ENCODE results near the gene PEX11G. TPM values are rescaled to one million over a fixed set of nuclear protein-coding genes. Genes with fewer than 3 reads are reported as not detected.

The PEX11G gene
- total RNA-seq, 1 experiment from 2014 or later, result 3.9 TPM

DNA sequence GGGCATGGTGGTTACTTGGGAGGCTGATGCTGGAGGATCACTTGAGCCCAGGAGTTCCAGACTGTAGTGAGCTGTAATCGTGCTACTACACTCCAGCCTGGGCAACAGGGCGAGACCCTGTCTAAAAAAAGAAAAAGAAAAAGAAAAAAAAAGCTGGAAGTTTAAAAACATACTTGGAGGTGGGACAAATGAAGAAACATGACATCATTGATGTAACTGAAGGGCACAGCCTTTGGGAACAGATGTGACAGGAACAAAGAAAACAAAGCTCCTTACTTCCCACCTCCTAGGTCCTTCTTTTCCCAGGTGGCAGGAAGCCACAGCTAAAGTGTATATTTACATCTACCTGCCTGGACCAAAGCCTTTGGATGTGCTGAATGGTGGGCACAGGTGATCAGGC lies 1.9 kb downstream of the PEX11G start:
- no peaks in the 10 kb centered on the region for H3K27me3 Mint-ChIP-seq (ENCODE audit: insufficient read depth, unreplicated experiment)
- no peak for DNase-seq
- no peaks in the 10 kb centered on the region for H3K9me3 Mint-ChIP-seq (ENCODE audit: unreplicated experiment)
- Histone ChIP-seq H3K36me3 (ENCODE audit: control insufficient read depth, insufficient read depth, low read length) (no peaks in the 10 kb centered on the region), H3K4me1 (peaks cover 9% of the 10 kb centered on the region), H3K9me3 (no peaks in the 10 kb centered on the region), H3K27me3 (replicated peaks; ENCODE audit: control insufficient read depth, insufficient read depth, low read length) (no peaks in the 10 kb centered on the region), H3K4me3 (ENCODE audit: low read depth, low read length) (no peak overlapping the region)
- no peak overlapping the region for H3K27ac Mint-ChIP-seq (ENCODE audit: unreplicated experiment)
- POLR2A ChIA-PET, result no interaction called here
- no peak for TF ChIP-seq CTCF (IDR thresholded peaks at IDR 0.05; ENCODE audit: insufficient read depth in 1 of 2, low read depth in 1 of 2, low read length in 1 of 2, severe bottlenecking in 1 of 2, unreplicated experiment in 1 of 2)
- H3K4me3 Mint-ChIP-seq (ENCODE audit: unreplicated experiment), result no peak overlapping the region
- no TSS peak for BruUV-seq (replicated peaks)
- CTCF ChIA-PET, result no interaction called here
- peaks cover 16% of the 10 kb centered on the region for H3K36me3 Mint-ChIP-seq (ENCODE audit: insufficient read depth, unreplicated experiment)
- intact Hi-C loops (cut with micrococcal nuclease; ENCODE audit: unreplicated experiment), result no loop called here
- peaks cover 7% of the 10 kb centered on the region for H3K4me1 Mint-ChIP-seq (ENCODE audit: low read depth, unreplicated experiment)

- H3K27me3 Mint-ChIP-seq (ENCODE audit: insufficient read depth, unreplicated experiment), result no peaks in the 10 kb centered on the region
- no peak overlapping the region for H3K4me3 Mint-ChIP-seq (ENCODE audit: unreplicated experiment)
- no peak for DNase-seq
- peaks cover 20% of the 10 kb centered on the region for H3K36me3 Mint-ChIP-seq (ENCODE audit: insufficient read depth, unreplicated experiment)
- no peaks in the 10 kb centered on the region for H3K36me3 ChIP-seq (ENCODE audit: control insufficient read depth, insufficient read depth, low read length)
- H3K4me3 ChIP-seq (ENCODE audit: low read depth, low read length), result no peak overlapping the region
- BruUV-seq (replicated peaks), result no TSS peak
- no peak for TF ChIP-seq CTCF (IDR thresholded peaks at IDR 0.05; ENCODE audit: insufficient read depth in 1 of 2, low read depth in 1 of 2, low read length in 1 of 2, severe bottlenecking in 1 of 2, unreplicated experiment in 1 of 2)
- CTCF ChIA-PET, result interaction anchor here (0.7 kb wide), 1 partner anchor 14 kb away, joined by 3 read pairs; a partner anchor contains a TSS
- POLR2A ChIA-PET, result no interaction called here
- no peaks in the 10 kb centered on the region for H3K9me3 Mint-ChIP-seq (ENCODE audit: unreplicated experiment)
- H3K27ac Mint-ChIP-seq (ENCODE audit: unreplicated experiment), result no peak overlapping the region
- H3K9me3 ChIP-seq, result no peaks in the 10 kb centered on the region
- intact Hi-C loops (cut with micrococcal nuclease; ENCODE audit: unreplicated experiment), result no loop called here
- H3K4me1 ChIP-seq, result peaks cover 5% of the 10 kb centered on the region; the same call in 1 of the 2 replicates
- H3K4me1 Mint-ChIP-seq (ENCODE audit: low read depth, unreplicated experiment), result peaks cover 5% of the 10 kb centered on the region
- H3K27me3 ChIP-seq (replicated peaks; ENCODE audit: control insufficient read depth, insufficient read depth, low read length), result no peaks in the 10 kb centered on the region
Observed at GRCh38 chr19:7483720-7484201, 5.1 kb downstream of the PEX11G start.

GRCh38 chr19:7482584-7483439 lies 6.0 kb downstream of the PEX11G start:
- ChIA-PET CTCF (no interaction called here), POLR2A (no interaction called here)
- no peaks in the 10 kb centered on the region for H3K9me3 ChIP-seq
- Mint-ChIP-seq H3K27ac (ENCODE audit: unreplicated experiment) (no peak overlapping the region), H3K4me1 (ENCODE audit: low read depth, unreplicated experiment) (peaks cover 5% of the 10 kb centered on the region), H3K9me3 (ENCODE audit: unreplicated experiment) (no peaks in the 10 kb centered on the region), H3K36me3 (ENCODE audit: insufficient read depth, unreplicated experiment) (peaks cover 27% of the 10 kb centered on the region), H3K27me3 (ENCODE audit: insufficient read depth, unreplicated experiment) (no peaks in the 10 kb centered on the region), H3K4me3 (ENCODE audit: unreplicated experiment) (no peak overlapping the region)
- no peak overlapping the region for H3K4me3 ChIP-seq (ENCODE audit: low read depth, low read length)
- intact Hi-C loops (cut with micrococcal nuclease; ENCODE audit: unreplicated experiment), result no loop called here
- DNase-seq, result peak in 1 of 2 experiments; percentile 62
- no peak for TF ChIP-seq CTCF (IDR thresholded peaks at IDR 0.05; ENCODE audit: insufficient read depth in 1 of 2, low read depth in 1 of 2, low read length in 1 of 2, severe bottlenecking in 1 of 2, unreplicated experiment in 1 of 2)
- no peaks in the 10 kb centered on the region for H3K36me3 ChIP-seq (ENCODE audit: control insufficient read depth, insufficient read depth, low read length)
- H3K4me1 ChIP-seq, result peaks cover 5% of the 10 kb centered on the region; the same call in 1 of the 2 replicates
- BruUV-seq (replicated peaks), result no TSS peak
- no peaks in the 10 kb centered on the region for H3K27me3 ChIP-seq (replicated peaks; ENCODE audit: control insufficient read depth, insufficient read depth, low read length)

Measured in Caco-2 (cell line).